ENCODE measurements around the gene TMEM9. TPM values are rescaled to one million over a fixed set of nuclear protein-coding genes. Genes with fewer than 3 reads are reported as not detected.
A peak's percentile ranks its signal among the peaks of the same experiment; 100 is the strongest.

Gene TMEM9
- 42.6 TPM for polyA plus RNA-seq (2012; ENCODE audit: insufficient read depth, insufficient read length)

DNA sequence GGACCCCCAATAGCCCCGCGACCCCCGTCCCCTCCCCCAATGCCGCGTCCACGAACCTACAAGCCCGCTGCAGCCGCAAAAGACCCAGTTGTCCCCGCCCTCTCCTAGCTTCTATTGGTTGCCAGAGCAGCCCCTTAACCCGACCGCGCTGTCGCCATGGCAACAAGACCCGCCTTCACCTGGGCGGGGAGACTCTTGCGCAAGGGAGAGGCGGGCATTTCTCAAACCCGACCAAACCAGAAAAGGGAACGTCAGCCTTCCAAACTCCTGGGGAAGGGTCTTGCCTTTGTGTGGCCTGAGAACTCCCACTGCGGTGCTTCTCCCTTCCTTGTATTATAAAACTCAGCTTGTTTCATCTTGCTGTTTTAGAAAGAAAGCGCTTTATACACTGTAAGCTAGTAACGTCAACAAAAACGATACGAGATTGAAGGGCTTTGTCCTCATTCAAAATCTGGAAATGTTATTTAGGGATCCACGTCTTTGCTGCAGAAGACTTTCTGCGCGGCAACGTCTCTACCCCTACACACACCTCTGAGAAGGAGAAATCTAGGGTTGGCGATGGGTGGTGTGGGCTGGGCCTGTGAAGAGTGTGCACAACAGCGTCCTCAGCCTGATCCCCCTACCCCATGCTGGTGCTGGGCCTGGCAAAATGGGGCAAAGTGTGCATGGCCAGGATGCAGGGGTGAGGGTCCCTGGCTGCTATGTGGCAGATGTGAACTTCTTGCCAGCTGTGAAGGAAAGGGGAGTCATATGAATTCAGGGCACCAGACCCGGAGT is at the start of gene TMEM9:
Gene TMEM9 (minus strand): TSS at position 86 of the 777 bp plus-strand sequence. CDS start 551 bp downstream, outside the sequence.
- peak; percentile 93 for DNase-seq (ENCODE audit: low read depth, low spot score)
- H3K4me3 ChIP-seq (ENCODE audit: low read length), result peak within 1 kb of the TSS; percentile 79

DNA sequence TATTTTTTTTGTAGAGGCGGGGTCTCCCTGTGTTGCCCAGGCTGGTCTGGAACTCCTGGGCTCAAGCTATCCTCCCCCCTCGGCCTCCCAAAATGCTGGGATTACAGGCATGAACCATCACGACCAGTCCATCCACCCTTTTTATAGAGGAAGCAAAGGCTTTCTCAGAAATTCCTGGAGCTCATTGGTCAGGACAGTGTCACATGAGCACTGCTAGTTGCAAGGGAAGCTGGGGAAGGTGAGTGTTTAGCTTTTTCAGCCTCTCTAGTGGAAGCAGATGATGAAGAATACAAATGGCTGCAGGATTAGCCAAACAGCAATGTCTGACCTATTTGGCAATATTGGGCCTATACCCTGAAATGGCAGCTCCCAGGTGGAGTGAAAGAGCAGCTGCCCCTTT is 44.3 kb upstream of the TMEM9 start:
- no peak overlapping the region for H3K4me3 ChIP-seq (ENCODE audit: low read length)
- DNase-seq (ENCODE audit: low read depth, low spot score), result no peak

DNA sequence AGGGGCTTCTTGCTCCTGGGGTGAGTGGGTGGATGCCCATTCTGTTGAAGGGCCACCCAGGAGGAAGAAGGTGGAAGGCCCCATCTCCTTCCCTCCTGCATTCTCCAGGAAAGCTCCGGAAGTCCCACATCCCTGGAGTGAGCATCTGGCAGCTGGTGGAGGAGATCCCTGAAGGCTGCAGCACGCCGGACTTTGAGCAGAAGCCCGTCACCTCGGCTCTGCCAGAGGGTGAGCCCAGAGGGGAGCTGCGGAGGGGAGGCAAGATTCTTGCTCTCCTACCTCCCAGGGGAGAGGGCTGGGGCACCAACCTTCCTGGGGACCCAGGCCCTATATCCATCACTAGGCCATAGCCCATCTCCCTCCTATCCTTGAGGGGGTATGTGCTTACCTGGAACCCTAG is 39.8 kb upstream of the TMEM9 start:
- no peak for DNase-seq (ENCODE audit: low read depth, low spot score)
- no peak overlapping the region for H3K4me3 ChIP-seq (ENCODE audit: low read length)

DNA sequence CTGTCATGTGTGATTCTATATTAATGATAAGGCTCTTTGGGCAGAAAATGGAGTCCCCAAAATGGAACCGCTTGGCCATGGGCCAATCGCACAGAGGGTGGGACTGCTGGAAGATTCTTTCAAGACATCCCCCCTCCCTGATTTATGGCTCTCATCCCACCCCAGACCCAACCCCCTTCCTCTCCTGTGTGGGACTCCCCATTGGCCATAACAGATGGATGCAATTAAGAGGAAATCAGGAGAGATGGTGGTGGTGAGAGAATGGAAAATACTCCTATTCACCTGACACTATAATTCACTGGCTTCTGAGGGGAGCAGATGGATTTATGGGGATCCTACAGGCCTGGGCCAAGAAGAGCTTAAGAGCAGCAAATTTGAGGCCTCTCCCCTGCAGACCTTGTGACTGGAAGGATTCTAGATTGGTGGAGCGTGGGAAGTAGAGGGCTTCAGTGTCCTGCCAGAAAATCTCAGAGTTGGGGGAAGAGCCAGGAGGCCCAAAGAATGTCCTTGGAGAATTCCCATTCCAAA is 38.1 kb upstream of the TMEM9 start:
- DNase-seq (ENCODE audit: low read depth, low spot score), result no peak
- no peak overlapping the region for H3K4me3 ChIP-seq (ENCODE audit: low read length)

DNA sequence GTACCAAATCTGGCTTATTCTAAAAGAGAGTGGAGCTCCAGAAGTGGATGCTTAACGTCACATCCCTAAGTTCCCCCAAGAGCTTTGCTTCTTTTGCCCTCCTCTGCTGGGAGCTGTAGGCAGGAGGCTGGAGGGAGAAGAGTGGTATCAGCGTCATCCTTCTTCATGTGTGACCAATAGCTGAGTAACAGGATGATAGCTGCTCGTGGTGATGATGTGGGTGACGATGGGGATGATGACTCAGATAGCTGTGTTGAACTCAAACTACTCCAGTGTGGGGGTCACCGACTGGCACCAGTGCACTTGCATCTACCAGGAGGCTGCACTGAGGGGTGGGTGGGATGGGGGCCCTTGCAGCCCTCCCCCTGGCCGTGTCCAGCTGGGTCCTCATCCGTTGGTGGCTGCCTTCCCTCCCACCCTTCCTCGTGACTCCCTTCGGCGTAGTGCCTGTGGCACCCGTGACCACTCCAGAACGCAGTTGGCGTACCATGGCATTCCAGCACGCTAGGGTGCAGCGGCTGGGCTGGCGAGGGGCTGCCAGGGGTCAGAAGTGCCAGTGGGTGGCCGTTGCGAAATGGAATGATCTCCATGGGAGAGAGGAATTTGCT is 37.5 kb upstream of the TMEM9 start:
- no peak overlapping the region for H3K4me3 ChIP-seq (ENCODE audit: low read length)
- no peak for DNase-seq (ENCODE audit: low read depth, low spot score)

DNA sequence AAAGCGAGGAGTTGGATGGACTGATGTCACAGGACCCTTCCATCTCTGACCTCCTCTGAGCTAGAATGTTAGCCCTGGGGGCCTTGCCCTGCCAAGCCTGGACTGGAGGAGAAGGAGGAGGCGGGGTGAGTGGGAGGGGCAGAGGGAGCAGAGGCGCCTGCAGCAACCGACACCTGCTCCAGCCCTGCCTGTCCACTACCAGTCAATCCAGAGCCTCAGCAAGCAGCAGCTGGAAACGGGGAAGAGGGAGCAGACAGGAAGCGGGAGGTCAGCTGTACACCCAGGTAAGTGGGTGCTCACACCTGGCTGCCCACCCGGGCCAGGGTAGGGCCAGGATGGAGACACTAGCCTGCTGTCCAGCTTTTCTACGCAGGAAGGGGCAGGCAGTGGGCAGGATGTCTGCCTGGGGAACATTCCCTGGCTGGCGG is 36.4 kb upstream of the TMEM9 start, which contains the start of gene IGFN1:
Gene IGFN1 (plus strand): TSS at position 201 of the 428 bp plus-strand sequence. CDS start 2,470 bp downstream, outside the sequence.
- DNase-seq (ENCODE audit: low read depth, low spot score), result no peak
- no peak within 1 kb of the TSS for H3K4me3 ChIP-seq (ENCODE audit: low read length)

DNA sequence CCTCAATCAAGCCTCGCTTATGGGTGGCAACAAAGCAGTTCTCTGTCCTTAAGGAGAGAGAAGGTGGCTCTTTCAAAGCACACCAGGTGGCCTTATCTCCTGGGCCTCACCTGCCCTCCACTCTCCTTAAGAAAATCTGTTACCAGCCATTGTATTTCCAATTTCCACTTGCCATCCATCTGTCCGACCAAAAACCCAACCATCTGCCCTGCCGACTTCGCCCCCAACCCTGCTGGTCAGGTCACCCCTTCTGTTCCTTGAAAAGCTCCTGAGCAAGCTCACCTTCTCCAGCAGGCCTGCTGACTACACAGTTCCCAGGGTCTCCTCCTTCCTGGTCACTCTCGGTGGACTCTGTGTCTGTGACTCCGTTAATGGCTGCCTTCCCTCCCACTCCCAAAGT is 35.7 kb upstream of the TMEM9 start:
- no peak for DNase-seq (ENCODE audit: low read depth, low spot score)
- no peak overlapping the region for H3K4me3 ChIP-seq (ENCODE audit: low read length)

DNA sequence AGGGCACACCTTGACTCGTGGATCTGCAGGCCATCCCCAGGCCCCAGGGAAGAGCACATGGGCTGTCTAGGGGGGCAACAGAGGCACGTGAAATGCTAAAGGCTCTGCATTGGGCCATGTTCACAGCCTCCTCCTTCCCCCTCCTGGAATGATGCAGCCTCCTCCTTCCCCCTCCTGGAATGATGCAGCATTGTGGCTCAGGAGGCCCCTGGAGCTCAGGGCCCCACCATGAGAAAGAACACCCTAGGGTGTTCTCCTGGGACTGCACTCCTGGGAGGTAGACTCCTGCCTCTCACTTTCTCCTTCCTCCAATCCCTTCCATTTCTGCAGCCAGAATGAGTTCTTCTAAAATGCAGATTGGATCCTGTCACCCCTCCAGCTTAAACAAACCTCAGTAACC is 34.8 kb upstream of the TMEM9 start:
- no peak overlapping the region for H3K4me3 ChIP-seq (ENCODE audit: low read length)
- no peak for DNase-seq (ENCODE audit: low read depth, low spot score)

DNA sequence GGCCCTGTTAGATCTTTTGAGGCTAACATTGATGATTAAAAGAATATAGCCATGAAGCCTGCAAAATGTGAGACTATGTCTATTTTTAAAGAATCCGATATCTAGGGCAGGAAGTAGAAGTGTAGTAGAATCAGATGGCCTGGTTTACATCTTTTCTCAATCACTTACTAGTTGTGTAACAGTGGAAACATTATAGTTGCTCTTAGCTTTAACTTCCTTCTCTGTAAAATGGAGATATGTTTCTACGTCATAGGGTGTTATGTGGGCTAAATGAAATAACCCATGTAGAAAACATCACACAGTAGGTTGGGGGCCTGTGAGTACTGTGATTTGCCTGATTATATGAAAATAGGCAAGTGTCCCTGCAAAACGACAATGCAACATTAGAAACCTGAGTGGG is 31.9 kb upstream of the TMEM9 start:
- no peak overlapping the region for H3K4me3 ChIP-seq (ENCODE audit: low read length)
- DNase-seq (ENCODE audit: low read depth, low spot score), result no peak

DNA sequence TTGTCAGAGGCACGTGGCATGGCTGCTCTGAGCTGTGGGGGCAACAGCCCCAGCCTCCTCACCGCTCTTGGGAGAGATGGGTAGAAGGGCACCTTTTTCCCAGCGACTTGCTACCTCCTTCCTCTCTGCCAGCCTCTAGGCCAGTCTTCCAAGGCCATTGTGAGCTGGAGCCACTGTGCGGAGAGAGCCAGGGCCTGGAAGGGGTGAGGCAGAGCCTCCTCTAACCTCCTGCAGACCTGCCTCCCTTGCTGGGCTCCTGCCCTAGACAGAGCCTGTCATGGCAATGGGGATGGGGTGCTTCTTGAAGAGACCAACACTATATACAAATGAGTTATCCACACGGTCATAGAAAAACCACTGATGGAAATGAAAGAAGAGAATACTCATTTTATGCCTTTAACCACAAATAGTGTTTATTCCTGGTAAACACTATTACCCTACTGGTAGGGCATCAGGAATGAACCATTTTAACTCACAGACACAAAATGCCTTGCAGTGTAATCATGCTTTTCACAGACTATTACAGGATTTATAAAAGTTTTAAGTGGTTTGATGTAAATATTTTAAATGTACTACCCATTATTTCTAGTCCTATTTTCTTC is 31.4 kb upstream of the TMEM9 start:
- no peak overlapping the region for H3K4me3 ChIP-seq (ENCODE audit: low read length)
- no peak for DNase-seq (ENCODE audit: low read depth, low spot score)

DNA sequence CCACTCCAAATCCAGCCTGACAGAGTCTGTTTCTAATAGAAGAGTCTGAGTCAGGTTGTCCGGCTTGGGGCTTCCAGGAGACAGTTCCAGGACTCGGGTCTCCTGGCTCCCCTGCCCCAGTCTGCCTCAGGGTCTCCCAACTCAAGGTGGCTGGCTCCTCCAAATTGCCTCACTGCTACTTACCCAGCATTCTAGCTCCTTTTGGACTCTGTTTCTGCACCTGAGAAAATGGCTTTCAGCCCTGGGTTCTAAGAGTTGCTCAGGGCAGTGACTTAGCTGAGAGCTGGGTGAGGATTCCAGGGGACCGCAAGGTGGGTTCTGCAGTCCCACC is 30.8 kb upstream of the TMEM9 start:
- no peak overlapping the region for H3K4me3 ChIP-seq (ENCODE audit: low read length)
- DNase-seq (ENCODE audit: low read depth, low spot score), result no peak

DNA sequence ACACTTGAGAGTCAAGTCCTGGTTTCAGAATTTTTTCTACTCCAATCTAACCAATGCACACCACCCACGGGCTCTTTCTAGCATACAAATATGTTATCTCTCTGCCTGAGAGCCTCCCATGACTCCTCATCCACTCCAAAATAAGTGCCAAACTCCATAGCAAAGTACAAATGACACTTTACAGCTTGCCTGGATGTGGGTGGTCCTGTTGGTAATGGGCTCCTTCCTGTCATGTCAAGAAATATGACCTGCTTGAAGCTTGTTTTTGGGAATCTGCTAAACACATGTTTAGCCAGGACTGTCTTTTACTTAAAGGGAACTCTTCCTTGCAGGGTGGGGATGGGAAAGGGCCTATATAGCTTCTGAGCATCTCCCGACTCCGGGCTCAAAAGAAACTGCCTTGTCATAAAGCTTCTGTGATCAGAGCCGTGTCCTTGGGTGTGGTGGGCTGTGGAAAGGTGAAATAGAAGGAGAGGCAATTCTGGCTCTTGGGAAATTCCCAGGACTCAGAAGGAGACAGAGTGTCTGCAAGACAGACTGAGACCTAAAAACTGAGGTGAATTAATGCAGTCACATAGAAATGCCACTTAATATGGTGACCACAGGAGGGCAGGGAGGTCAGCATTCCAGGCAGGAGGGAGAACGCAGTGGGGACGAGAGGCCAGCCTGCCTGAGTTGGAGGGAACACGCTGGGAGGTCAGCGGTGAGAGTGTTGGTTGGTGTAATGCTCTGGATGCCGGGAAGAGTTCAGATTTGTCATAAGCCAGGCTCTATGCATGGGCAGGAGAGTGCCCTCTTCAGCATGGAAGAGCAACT is 30.2 kb upstream of the TMEM9 start:
- no peak overlapping the region for H3K4me3 ChIP-seq (ENCODE audit: low read length)
- DNase-seq (ENCODE audit: low read depth, low spot score), result no peak

DNA sequence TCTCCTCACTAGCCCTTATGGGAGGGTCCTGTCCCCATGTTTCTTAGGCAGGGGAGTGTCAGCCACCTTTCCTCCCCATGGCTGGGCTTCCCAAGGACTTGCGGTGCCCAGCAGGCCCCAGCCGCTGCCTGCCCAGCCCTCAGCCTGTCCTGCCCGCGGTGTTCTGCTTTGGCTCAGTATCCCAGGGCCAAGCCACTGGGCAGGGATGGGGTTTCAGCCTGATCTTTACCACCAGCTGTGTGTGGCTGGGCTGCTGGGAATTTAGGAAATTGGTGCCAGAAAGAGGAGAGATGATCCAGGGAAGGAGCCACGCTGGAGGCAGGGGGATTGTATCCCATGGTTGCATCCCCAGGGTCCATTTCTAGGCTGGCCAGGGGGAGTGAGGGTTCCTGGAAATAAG is 29.5 kb upstream of the TMEM9 start:
- DNase-seq (ENCODE audit: low read depth, low spot score), result no peak
- H3K4me3 ChIP-seq (ENCODE audit: low read length), result no peak overlapping the region

DNA sequence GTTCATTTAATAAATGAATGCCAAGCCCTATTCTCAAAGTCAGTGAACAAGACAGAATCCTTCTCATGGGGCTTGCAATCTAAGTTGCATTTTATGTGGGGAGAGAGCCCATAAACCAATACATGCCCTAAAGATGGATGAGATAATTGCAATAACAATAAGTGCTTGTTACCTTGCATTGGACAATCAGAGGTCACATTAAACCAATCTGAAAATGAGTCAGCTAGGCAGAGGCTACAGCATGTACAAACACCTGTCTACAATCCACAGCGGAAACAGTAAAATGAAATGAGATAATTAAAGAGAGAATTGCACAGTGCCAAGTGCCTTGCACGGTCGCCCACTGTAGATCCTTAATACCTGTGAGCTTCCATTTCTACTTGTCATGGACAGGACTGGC is 28.9 kb upstream of the TMEM9 start:
- DNase-seq (ENCODE audit: low read depth, low spot score), result no peak
- H3K4me3 ChIP-seq (ENCODE audit: low read length), result no peak overlapping the region

DNA sequence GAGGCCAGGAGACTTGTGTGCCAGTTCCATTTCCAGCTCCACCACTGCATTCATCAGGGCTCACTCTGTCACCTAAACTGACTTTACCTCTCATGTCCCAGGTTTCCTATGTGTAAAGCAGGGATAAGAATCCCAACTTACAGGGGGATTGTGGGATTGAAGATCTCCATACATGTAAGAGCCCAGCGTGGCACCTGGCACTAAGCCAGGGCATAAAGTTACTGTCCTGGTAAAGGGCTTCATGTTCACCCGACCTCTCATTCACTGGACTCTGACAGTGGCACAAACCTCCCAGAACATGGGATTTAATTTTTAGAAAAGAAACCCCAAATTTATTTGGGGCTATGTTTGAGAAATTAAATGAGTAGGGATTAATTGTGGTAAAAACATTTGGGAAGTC is 27.5 kb upstream of the TMEM9 start:
- H3K4me3 ChIP-seq (ENCODE audit: low read length), result no peak overlapping the region

DNA sequence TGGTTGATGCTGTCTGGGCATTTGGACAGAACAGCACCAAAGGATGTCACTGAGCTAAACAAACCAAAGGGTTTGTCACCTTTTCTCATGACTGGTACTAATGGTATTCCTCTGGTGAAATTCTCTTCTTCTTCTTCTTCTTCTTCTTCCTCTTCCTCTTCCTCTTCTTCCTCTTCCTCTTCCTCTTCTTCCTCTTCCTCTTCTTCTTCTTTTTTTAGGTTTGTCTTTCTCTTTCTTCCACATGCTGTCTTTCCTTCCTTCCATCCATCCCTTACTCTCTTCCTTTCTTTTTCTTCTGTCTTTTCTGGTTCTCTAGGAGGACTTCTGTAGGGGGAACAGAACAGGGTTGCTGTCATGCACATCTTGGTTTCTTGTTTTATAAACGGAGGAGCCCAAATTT is 27.0 kb upstream of the TMEM9 start:
- no peak overlapping the region for H3K4me3 ChIP-seq (ENCODE audit: low read length)
- DNase-seq (ENCODE audit: low read depth, low spot score), result no peak

More for the DNA sequence above, 27.5 kb upstream of the TMEM9 start:
- no peak for DNase-seq (ENCODE audit: low read depth, low spot score)

DNA sequence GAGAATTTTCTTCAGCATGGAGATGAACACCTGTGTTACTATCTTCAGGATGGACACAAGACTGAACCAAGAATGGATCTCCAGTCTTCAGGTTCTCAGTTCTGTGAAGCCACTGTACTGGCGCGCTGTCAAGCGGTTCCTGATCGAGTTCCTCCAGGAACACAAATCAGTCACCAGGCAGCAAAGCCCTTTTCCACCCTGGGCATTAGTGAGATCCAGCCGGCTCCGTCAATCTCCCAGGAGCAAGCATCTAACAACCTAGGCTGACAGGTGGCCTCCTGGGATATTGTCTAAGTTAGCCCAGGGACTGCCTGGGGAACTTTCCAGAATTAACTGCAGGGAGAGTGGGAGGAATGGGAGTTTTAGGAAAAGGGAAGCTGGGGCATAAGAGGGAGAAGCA is 26.6 kb upstream of the TMEM9 start:
- no peak for DNase-seq (ENCODE audit: low read depth, low spot score)
- no peak overlapping the region for H3K4me3 ChIP-seq (ENCODE audit: low read length)

DNA sequence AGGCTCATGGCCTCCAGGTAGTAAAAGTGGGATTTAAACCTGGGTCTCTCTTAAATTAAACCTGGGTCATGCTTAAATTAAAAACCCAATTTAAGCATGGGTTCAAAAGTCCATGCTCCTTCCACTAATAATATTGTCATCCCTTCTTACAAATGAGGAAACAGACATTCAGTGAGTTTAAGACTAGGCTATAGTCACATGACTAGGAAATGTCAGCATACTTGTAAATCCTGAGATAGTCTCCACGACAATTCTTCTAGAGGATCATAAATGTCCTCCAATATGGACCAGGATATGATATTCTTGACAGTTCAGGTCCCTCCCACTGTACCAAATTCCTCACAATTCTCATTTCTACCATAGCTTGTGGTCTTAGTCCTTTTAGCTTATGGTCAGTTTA is 25.9 kb upstream of the TMEM9 start:
- DNase-seq (ENCODE audit: low read depth, low spot score), result no peak
- no peak overlapping the region for H3K4me3 ChIP-seq (ENCODE audit: low read length)

DNA sequence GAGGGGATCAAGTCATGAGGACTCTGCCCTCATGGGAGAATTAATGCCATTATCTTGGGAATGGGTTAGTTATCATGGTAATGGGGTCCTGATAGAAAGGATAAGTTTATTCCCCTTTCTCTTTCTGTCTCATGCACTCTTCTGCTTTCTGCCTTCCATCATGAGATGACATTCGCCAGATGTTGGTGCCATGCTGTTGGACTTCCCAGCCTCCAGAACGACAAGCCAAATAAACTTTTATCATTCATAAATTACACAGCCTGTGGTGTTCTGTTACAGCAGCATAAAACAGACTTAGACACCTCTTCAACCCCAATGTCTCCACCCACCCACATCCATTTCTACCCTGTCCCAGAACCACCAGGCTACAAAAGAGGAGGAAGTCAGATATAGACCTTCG is 24.4 kb upstream of the TMEM9 start:
- DNase-seq (ENCODE audit: low read depth, low spot score), result no peak
- H3K4me3 ChIP-seq (ENCODE audit: low read length), result no peak overlapping the region
